Heart left ventricle (tissue), 16 donors: ENCODE data around the gene SLC25A47. TPM values are rescaled to one million over a fixed set of nuclear protein-coding genes. Genes with fewer than 3 reads are reported as not detected.

Source experiments
- ATAC-seq, 4 donors: fragments of 200-7000 bp; cut with Tn5 transposase; one replicate each; pipeline ENCODE4 v1.9.1; 2020 to 2022; ENCODE audit warnings: moderate library complexity in 4 of 4, mild to moderate bottlenecking in 3 of 4, moderate number of reproducible peaks in 1 of 4
- DNase-seq, 5 donors: peaks; one replicate each; pipeline ENCODE4 v3.0.0-alpha.2; 2020
- H3K27ac ChIP-seq, 12 donors: fragments of 200-600 bp; sonication (generic) in 4 of 12; one replicate each; pipeline versions ENCODE4 v1.5.0 to v1.8.0; 2016 to 2022; ENCODE audit warnings: mild to moderate bottlenecking in 2 of 12
- H3K27me3 ChIP-seq, 9 donors: fragments of 200-600 bp; sonication (generic) in 2 of 9; one replicate each; pipeline versions ENCODE4 v1.5.1 to v1.8.0; 2016 to 2022; ENCODE audit warnings: mild to moderate bottlenecking in 3 of 9
- H3K36me3 ChIP-seq, 9 donors: fragments of 200-600 bp; sonication (generic) in 2 of 9; one replicate each; pipeline versions ENCODE4 v1.5.0 to v1.8.0; 2018 to 2022; ENCODE audit warnings: mild to moderate bottlenecking in 2 of 9
- H3K4me1 ChIP-seq, 12 donors: fragments of 200-600 bp; sonication (generic) in 4 of 12; one replicate each; pipeline versions ENCODE4 v1.5.0 to v1.8.0; 2016 to 2022; ENCODE audit warnings: mild to moderate bottlenecking in 3 of 12
- H3K4me3 ChIP-seq, 12 donors: fragments of 200-600 bp; sonication (generic) in 4 of 12; one replicate each; pipeline versions ENCODE4 v1.5.0 to v1.8.0; 2017 to 2022; ENCODE audit warnings: mild to moderate bottlenecking in 9 of 12, moderate library complexity in 4 of 12
- H3K9me3 ChIP-seq, 12 donors: fragments of 200-600 bp; sonication (generic) in 4 of 12; one replicate each; pipeline versions ENCODE4 v1.5.0 to v1.8.0; 2016 to 2022; ENCODE audit warnings: mild to moderate bottlenecking in 1 of 12
- CTCF ChIP-seq, 12 donors: fragments of 200-600 bp; sonication (generic) in 4 of 12; IDR thresholded peaks; one replicate each; pipeline versions ENCODE4 v1.5.0 to v1.8.0; 2018 to 2022; ENCODE audit warnings: antibody characterized with exemption in 12 of 12, mild to moderate bottlenecking in 5 of 12
- POLR2A ChIP-seq, 2 donors: fragments of 450-650 bp; IDR thresholded peaks; one replicate each; pipeline ENCODE4 v1.6.1; 2017; ENCODE audit warnings: antibody characterized with exemption in 2 of 2, mild to moderate bottlenecking in 2 of 2, moderate library complexity in 2 of 2
- WGBS, 4 donors: extraction: QIAGEN DNeasy Blood & Tissue Kit in 2 of 4; methylation state at CpG; one replicate each; pipeline versions ENCODE4 v1.1.5 to v1.1.7; 2013 to 2018; 5-methylcytosine and 5-hydroxymethylcytosine counted together
- intact Hi-C, 10 donors: fragments of 100-400 bp; cut with DNase I; formaldehyde crosslinking; loops; one replicate each; pipeline versions ENCODE4 v1.11.1 to v1.14.2; 2022
- polyA plus RNA-seq, 2 donors: library from polyadenylated mRNA; stranded (reverse); fragments of 200-250 nt; gene quantifications; one replicate each; pipeline ENCODE4 v1.2.3, GENCODE V29; 2013
- total RNA-seq, 9 donors: library from RNA; depleted of rRNA in 2 of 9; stranded (reverse); fragments of >200 nt in 2 of 9; fragmentation: NEBNext Ultra II Directional in 3 of 9; extraction: Animal tissue kit (Norgen Biotek cat#: 25700) in 3 of 9; gene quantifications; one replicate each; pipeline versions ENCODE4 v1.1.0 to v1.2.4, GENCODE V29; 2016 to 2023
- donor health status: ischemic (EF 13 %, LVEDD 7.1; RV severe dilation, severe dysfunction).
- donor health status: healthy with polysubstance abuse.
- donor health status: DM: no; HTN: yes; CAD: no.
- donor health status: DM: no; HTN: no; CAD: no.
- donor health status: ischemic (EF 25% LVEDD 6.9; RV normal size, moderate dysfunction).
- donor health status: ischemic (EF 25% LVEDD 5.7; RV mildly dilated, moderate dysfunction).
- donor health status: healthy.
- donor health status: DM: yes; HTN: yes; CAD: no.
- donor health status: ischemic (EF 35%, LVEDD 5.7; RV mildly dilated, moderate dysfunction).
- donor health status: nonischemic (EF 11% LVEDD 7.7; RV severe dilation, severe dysfunction).
- donor health status: DM: yes; HTN: yes; CAD: no.
- donor health status: PGD.
- donor health status: ischemic (EF 29% LVEDD 5.4; RV normal size, mild dysfunction).
- donor health status: nonischemic (EF 23%, LVEDD 6.1; RV moderate dilation, normal function).

The SLC25A47 gene
- total and polyA plus RNA-seq, 11 donors: not detected

- Histone ChIP-seq H3K9me3 (no peaks in the 10 kb centered on the region), H3K4me3 (no peak overlapping the region), H3K36me3 (peaks cover 0 to 29% (median 13%) of the 10 kb centered on the region in 9 donors), H3K27ac (no peak overlapping the region), H3K27me3 (no peaks in the 10 kb centered on the region), H3K4me1 (peaks cover 0 to 54% (median 12%) of the 10 kb centered on the region in 12 donors)
- intact Hi-C loops: no loop called here
- DNase-seq (no peak), ATAC-seq (no peak)
- 90 to 93% (median 92%) methylated on average over 9 to 13 of the region's 13 CpGs for WGBS, 4 donors
- TF ChIP-seq POLR2A (IDR thresholded peaks at IDR 0.05) (no peak), CTCF (IDR thresholded peaks at IDR 0.05) (no peak)
Measured at GRCh38 chr14:100291305-100292075, 31.6 kb upstream of the SLC25A47 start.

- H3K4me1 ChIP-seq: peaks cover 0 to 55% (median 19%) of the 10 kb centered on the region in 12 donors
- ATAC-seq (no peak), DNase-seq (peak in 1 of 5 donors; percentile 37)
- H3K27ac ChIP-seq: no peak overlapping the region
- TF ChIP-seq POLR2A (IDR thresholded peaks at IDR 0.05): no peak
- intact Hi-C loops: no loop called here
- H3K4me3 ChIP-seq: no peak overlapping the region
- peaks cover 0 to 29% (median 13%) of the 10 kb centered on the region in 9 donors for H3K36me3 ChIP-seq
- H3K9me3 ChIP-seq: no peaks in the 10 kb centered on the region
- 96 to 98% (median 96%) methylated on average over 49 to 61 of the region's 61 CpGs for WGBS, 4 donors
- no peaks in the 10 kb centered on the region for H3K27me3 ChIP-seq
Measured at GRCh38 chr14:100292301-100292775, 30.8 kb upstream of the SLC25A47 start.

GRCh38 chr14:100292776-100293461 is 30.2 kb upstream of the SLC25A47 start:
- Histone ChIP-seq H3K36me3 (peaks cover 0 to 29% (median 13%) of the 10 kb centered on the region in 9 donors), H3K27me3 (no peaks in the 10 kb centered on the region), H3K27ac (peak overlapping the region in 1 of 12 donors; percentile 29), H3K9me3 (no peaks in the 10 kb centered on the region), H3K4me3 (no peak overlapping the region), H3K4me1 (peaks cover 0 to 61% (median 25%) of the 10 kb centered on the region in 12 donors)
- DNase-seq (peak in 2 of 5 donors; percentile 32 to 60), ATAC-seq (no peak)
- 94 to 96% (median 96%) methylated on average over 18 to 42 of the region's 42 CpGs for WGBS, 4 donors
- intact Hi-C loops: no loop called here
- TF ChIP-seq POLR2A (IDR thresholded peaks at IDR 0.05): no peak
- no peak for TF ChIP-seq CTCF (IDR thresholded peaks at IDR 0.05)

- no peaks in the 10 kb centered on the region for H3K9me3 ChIP-seq
- TF ChIP-seq POLR2A (IDR thresholded peaks at IDR 0.05) (no peak), CTCF (IDR thresholded peaks at IDR 0.05) (no peak)
- H3K27ac ChIP-seq: peak overlapping the region in 6 of 12 donors; percentile 3 to 44 (median 28)
- intact Hi-C loops: no loop called here
- peaks cover 0 to 31% (median 13%) of the 10 kb centered on the region in 9 donors for H3K36me3 ChIP-seq
- H3K4me1 ChIP-seq: peaks cover 0 to 60% (median 28%) of the 10 kb centered on the region in 12 donors
- no peaks in the 10 kb centered on the region for H3K27me3 ChIP-seq
- no peak overlapping the region for H3K4me3 ChIP-seq
- DNase-seq (peak in 2 of 5 donors; percentile 31 to 46), ATAC-seq (no peak)
- 75 to 81% (median 78%) methylated on average over 13 to 14 of the region's 14 CpGs for WGBS, 4 donors
Measured at GRCh38 chr14:100293497-100294212, 29.5 kb upstream of the SLC25A47 start.
